Measurements from ENCODE around the gene SLC25A41.
"Not testable (repeated sequence)": the region's sequence is repeated elsewhere in the genome, so short reads cannot be mapped to it uniquely, and the experiment has no call there.

Gene SLC25A41

GRCh38 chr19:6416658-6417405, 16.7 kb downstream of the SLC25A41 start:
- H3K27me3 ChIP-seq (ENCODE audit: low read depth): no peaks in the 10 kb centered on the region
- no peaks in the 10 kb centered on the region for H3K4me1 ChIP-seq
- H3K36me3 ChIP-seq (replicated peaks): peaks cover 77% of the 10 kb centered on the region
- in situ Hi-C loops (cut with MboI; ENCODE audit: low sequenced_read_pairs): no loop called here
- H3K9me3 ChIP-seq: no peaks in the 10 kb centered on the region
- no peak for DNase-seq (ENCODE audit: low spot score in 2 of 2)
- H3K4me3 ChIP-seq: no peak overlapping the region

GRCh38 chr19:6415591-6416190, 17.9 kb downstream of the SLC25A41 start:
- no peak overlapping the region for H3K4me3 ChIP-seq
- H3K4me1 ChIP-seq: no peaks in the 10 kb centered on the region
- in situ Hi-C loops (cut with MboI; ENCODE audit: low sequenced_read_pairs): no loop called here
- no peaks in the 10 kb centered on the region for H3K9me3 ChIP-seq
- H3K36me3 ChIP-seq (replicated peaks): peaks cover 65% of the 10 kb centered on the region
- H3K27me3 ChIP-seq (ENCODE audit: low read depth): no peaks in the 10 kb centered on the region
- no peak for DNase-seq (ENCODE audit: low spot score in 2 of 2)

GRCh38 chr19:6414793-6415590, 18.6 kb downstream of the SLC25A41 start:
- no peaks in the 10 kb centered on the region for H3K27me3 ChIP-seq (ENCODE audit: low read depth)
- H3K36me3 ChIP-seq (replicated peaks): peaks cover 58% of the 10 kb centered on the region
- in situ Hi-C loops (cut with MboI; ENCODE audit: low sequenced_read_pairs): no loop called here
- H3K4me3 ChIP-seq: no peak overlapping the region
- no peaks in the 10 kb centered on the region for H3K9me3 ChIP-seq
- DNase-seq (ENCODE audit: low spot score in 2 of 2): no peak
- H3K4me1 ChIP-seq: no peaks in the 10 kb centered on the region

- in situ Hi-C loops (cut with MboI; ENCODE audit: low sequenced_read_pairs): no loop called here
- no peak for DNase-seq (ENCODE audit: low spot score in 2 of 2)
- H3K4me1 ChIP-seq: no peaks in the 10 kb centered on the region
- H3K27me3 ChIP-seq (ENCODE audit: low read depth): no peaks in the 10 kb centered on the region
- no peak overlapping the region for H3K4me3 ChIP-seq
- peaks cover 48% of the 10 kb centered on the region for H3K36me3 ChIP-seq (replicated peaks)
- H3K9me3 ChIP-seq: no peaks in the 10 kb centered on the region
Observed at GRCh38 chr19:6413721-6414643, 19.6 kb downstream of the SLC25A41 start.

- no peaks in the 10 kb centered on the region for H3K9me3 ChIP-seq
- in situ Hi-C loops (cut with MboI; ENCODE audit: low sequenced_read_pairs): no loop called here
- no peak overlapping the region for H3K4me3 ChIP-seq
- no peaks in the 10 kb centered on the region for H3K4me1 ChIP-seq
- H3K27me3 ChIP-seq (ENCODE audit: low read depth): no peaks in the 10 kb centered on the region
- H3K36me3 ChIP-seq (replicated peaks): peaks cover 41% of the 10 kb centered on the region
- DNase-seq (ENCODE audit: low spot score in 2 of 2): no peak
Observed at GRCh38 chr19:6413291-6413690, 20.3 kb downstream of the SLC25A41 start.

GRCh38 chr19:6412447-6413091, 21.0 kb downstream of the SLC25A41 start:
- H3K36me3 ChIP-seq (replicated peaks): peaks cover 34% of the 10 kb centered on the region
- no peaks in the 10 kb centered on the region for H3K27me3 ChIP-seq (ENCODE audit: low read depth)
- peak in 1 of 2 experiments; percentile 70 for DNase-seq (ENCODE audit: low spot score in 2 of 2)
- H3K4me3 ChIP-seq: no peak overlapping the region
- H3K4me1 ChIP-seq: no peaks in the 10 kb centered on the region
- in situ Hi-C loops (cut with MboI; ENCODE audit: low sequenced_read_pairs): no loop called here
- no peaks in the 10 kb centered on the region for H3K9me3 ChIP-seq

- Histone ChIP-seq H3K4me3 (no peak overlapping the region), H3K4me1 (no peaks in the 10 kb centered on the region), H3K36me3 (replicated peaks) (peaks cover 29% of the 10 kb centered on the region), H3K9me3 (no peaks in the 10 kb centered on the region), H3K27me3 (ENCODE audit: low read depth) (no peaks in the 10 kb centered on the region)
- in situ Hi-C loops (cut with MboI; ENCODE audit: low sequenced_read_pairs): no loop called here
- DNase-seq (ENCODE audit: low spot score in 2 of 2): no peak
Observed at GRCh38 chr19:6412061-6412446, 21.5 kb downstream of the SLC25A41 start.

GRCh38 chr19:6409346-6409745, 24.2 kb downstream of the SLC25A41 start:
- Histone ChIP-seq H3K9me3 (no peaks in the 10 kb centered on the region), H3K27me3 (ENCODE audit: low read depth) (no peaks in the 10 kb centered on the region), H3K36me3 (replicated peaks) (peaks cover 4% of the 10 kb centered on the region), H3K4me3 (no peak overlapping the region), H3K4me1 (no peaks in the 10 kb centered on the region)
- DNase-seq (ENCODE audit: low spot score in 2 of 2): no peak
- in situ Hi-C loops (cut with MboI; ENCODE audit: low sequenced_read_pairs): no loop called here

- H3K27me3 ChIP-seq (ENCODE audit: low read depth): no peaks in the 10 kb centered on the region
- no peaks in the 10 kb centered on the region for H3K4me1 ChIP-seq
- in situ Hi-C loops (cut with MboI; ENCODE audit: low sequenced_read_pairs): no loop called here
- no peaks in the 10 kb centered on the region for H3K36me3 ChIP-seq (replicated peaks)
- H3K9me3 ChIP-seq: no peaks in the 10 kb centered on the region
- no peak overlapping the region for H3K4me3 ChIP-seq
- no peak for DNase-seq (ENCODE audit: low spot score in 2 of 2)
Observed at GRCh38 chr19:6406401-6406800, 27.2 kb downstream of the SLC25A41 start.

- H3K4me1 ChIP-seq: no peaks in the 10 kb centered on the region
- H3K27me3 ChIP-seq (ENCODE audit: low read depth): no peaks in the 10 kb centered on the region
- no peak overlapping the region for H3K4me3 ChIP-seq
- H3K36me3 ChIP-seq (replicated peaks): no peaks in the 10 kb centered on the region
- in situ Hi-C loops (cut with MboI; ENCODE audit: low sequenced_read_pairs): no loop called here
- no peak for DNase-seq (ENCODE audit: low spot score in 2 of 2)
- H3K9me3 ChIP-seq: no peaks in the 10 kb centered on the region
Observed at GRCh38 chr19:6402837-6403608, 30.5 kb downstream of the SLC25A41 start.

GRCh38 chr19:6402058-6402457, 31.5 kb downstream of the SLC25A41 start:
- Histone ChIP-seq H3K9me3 (no peaks in the 10 kb centered on the region), H3K4me3 (no peak overlapping the region), H3K4me1 (no peaks in the 10 kb centered on the region), H3K27me3 (ENCODE audit: low read depth) (no peaks in the 10 kb centered on the region), H3K36me3 (replicated peaks) (no peaks in the 10 kb centered on the region)
- in situ Hi-C loops (cut with MboI; ENCODE audit: low sequenced_read_pairs): no loop called here
- no peak for DNase-seq (ENCODE audit: low spot score in 2 of 2)

- in situ Hi-C loops (cut with MboI; ENCODE audit: low sequenced_read_pairs); H3K9me3 ChIP-seq; H3K4me3 ChIP-seq; DNase-seq (ENCODE audit: low spot score in 2 of 2); H3K4me1 ChIP-seq; H3K27me3 ChIP-seq (ENCODE audit: low read depth); H3K36me3 ChIP-seq (replicated peaks): not testable (repeated sequence)
Observed at GRCh38 chr19:6400062-6400944, 33.3 kb downstream of the SLC25A41 start.

Data from HAP-1 (cell line).